T-helper 22 cell (primary cell): ENCODE data around the gene NAT8L.

Experiments used
- DNase-seq: peaks from one replicate; pipeline ENCODE4 v3.0.0-alpha.2; 2020; ENCODE audit warnings: low read depth

The NAT8L gene

DNA sequence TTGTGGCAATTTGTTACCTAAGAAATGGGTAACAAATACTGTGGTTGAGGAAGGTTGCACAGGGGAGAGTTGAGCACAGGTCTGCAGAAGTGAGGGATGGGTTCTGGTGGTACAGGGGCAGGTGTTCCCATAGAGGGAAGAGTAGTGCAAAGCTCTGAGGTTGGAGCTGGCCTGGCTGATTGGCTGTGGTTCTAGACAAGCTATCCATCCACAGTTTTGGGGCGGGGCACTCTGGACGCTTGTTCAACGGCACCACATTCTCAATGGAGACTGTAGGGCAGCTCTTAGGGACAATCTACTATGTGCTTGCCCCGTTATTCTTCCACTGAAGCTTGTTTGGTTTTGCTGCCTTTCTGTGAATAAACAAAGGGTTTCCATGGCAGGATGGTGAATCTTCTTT is 35.4 kb downstream of the NAT8L start:
- DNase-seq, result no peak

DNA sequence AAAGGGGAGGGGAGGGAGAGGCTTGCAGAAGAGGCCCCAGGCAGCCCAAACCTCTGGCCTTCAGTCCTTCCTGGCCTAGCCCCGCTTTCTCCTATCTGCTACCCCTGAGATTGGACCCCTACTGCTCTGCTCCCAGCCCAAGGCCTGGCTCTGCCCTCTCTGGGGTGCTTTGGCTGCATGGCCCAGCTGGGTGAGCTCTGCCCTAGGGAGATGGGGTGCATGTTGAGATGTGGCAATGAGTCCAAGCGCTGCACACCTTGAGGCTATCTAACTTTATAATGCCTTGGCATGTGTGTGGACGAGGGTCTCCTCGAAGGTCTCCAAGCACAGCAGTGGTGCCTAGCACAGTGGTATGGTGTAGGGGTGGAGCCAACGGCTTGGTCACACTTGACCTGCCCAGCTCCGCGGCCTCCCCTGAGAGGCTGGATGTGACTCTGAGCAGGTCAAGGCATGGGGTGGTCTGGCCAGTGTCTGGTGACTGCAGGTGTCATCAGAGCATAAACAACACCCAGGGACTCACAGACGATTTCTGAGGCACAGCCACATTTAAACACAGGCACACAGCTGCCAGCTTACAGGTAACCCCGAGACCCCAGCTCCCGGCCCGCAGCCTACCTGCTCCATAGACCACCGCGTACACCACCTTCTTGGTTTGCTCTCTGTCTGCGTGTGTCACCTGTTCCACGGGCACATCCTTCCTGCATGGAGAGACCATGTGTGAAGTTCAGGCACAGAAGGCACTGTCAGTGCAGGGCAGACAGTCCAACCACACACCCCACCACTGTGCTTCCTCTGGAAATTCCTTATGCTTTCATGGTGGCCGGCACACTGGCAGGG is 36.3 kb downstream of the NAT8L start:
- no peak for DNase-seq

DNA sequence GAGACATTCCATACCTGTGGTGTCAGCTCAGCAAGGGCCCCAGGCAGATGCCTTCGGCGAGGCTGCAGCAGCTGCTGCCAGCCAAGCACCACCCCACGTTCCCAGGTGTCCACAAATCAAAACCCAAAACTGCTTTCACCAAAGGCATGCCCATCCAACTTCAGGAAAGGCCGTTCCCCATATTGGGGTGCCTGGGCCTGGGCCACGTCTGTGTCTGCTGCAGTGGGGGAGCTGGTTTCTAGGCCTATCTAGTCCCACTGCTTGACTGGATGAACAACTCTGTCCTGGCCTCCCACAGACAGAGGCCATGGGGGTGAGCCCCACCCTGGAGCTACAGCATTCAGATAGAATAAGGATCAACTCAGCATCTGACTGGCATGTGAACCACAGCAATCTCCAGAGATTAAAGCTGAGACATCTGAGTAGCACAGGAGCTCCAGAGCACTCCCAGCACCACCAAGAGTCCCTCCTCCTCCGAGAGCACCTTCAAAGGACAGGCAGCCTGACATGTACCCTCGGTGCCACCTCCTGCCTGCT is 37.0 kb downstream of the NAT8L start:
- DNase-seq, result no peak

DNA sequence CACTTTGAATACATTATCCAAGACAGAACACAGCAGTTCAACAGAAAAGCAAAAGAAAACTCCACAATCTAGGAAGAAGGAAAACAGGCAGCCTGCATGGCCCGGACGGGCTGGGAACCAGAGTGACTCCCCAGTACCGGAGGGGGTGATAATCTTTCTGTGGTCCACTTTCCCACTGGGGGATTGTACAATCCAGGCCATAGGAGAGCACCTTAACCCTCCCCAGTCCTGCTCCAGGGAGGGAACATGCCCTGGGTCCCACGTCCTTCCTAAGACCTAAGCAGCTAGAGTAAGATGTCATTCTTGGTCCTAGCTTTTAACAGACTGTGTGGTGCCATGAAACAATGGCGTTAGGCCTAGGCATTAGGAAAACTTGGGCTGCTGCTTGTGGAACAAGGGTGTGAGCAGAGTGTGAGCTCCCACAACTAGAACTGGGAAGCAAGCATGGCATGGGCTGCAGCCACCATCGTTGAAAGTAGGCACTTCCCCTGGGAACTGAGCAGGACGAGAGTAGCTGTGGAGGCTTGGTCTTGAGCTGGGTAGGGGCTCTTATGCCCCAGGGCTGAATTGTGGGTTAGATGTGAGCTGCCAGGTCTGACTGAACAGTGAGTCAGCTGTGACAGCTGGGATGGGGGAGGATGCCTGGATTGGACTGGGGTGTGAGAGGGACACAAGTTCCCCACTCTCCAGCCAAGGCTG is 42.4 kb downstream of the NAT8L start:
- DNase-seq, result no peak

DNA sequence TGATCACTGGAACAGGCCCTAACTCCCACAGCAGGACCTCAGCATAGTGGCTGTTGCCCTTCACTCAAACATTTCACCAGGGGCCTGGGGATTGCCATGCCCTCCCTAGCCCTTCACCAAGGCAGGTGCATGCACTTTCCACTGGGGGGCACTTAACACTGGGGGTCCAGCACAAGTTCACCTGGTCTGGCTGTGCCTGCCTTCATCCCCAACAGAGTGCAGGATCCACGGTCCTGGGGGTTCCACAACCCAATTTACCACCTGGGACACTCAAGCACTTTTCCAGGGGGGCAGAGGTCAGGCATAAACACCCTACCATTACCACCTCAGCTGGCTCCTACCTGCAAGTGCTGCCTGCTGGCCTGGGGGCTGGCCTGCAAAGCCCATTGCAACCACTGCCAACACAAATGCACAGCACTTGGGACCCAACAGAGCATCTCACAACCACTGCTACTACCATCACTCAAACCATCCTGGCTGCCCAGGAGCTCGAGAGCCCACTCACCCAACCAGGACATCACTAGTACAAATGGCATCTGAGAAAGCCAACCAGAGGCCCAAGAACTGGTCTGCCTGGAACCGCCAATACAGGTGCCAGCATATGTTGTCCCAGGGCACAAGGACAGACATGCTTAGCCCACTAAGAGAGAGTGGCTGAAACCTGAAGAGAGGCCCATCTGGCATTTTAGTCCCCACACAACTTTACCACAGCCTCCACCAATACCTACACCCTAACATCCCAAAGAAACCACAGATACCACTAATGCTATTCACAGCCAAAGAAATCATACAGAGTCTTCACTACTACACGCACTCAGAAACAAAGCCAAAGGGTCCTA is 43.1 kb downstream of the NAT8L start:
- no peak for DNase-seq

DNA sequence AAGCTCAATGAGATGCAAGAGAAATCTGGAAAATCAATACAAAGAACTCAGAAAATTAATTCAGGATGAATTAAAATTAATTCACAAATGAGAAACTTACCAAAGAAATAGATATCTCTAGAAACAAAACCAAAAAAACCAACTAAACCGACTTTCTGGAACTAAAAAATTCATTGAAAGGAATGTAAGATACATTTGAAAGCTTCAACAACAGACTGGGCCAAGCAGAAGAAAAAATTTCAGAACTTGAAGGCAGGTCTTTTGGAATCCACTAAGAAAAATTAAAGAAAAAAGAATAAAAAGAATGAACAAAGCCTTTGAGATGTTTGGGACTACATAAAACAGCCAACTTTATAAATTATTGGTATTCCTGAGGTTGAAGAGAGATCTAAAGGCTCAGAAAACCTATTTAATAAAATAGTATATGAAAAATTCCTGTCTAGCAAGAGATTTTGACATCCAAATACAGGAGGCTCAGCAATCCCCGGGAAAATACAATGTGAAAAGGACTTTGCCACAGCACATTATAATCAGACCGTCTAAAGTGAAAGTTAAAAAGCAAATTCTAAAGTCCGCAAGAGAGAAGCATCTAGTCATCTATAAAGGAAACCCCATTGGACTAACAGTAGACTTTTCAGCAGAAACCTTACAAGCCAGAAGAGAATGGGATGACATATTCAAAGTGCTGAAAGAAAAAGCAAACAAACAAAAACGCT is 44.2 kb downstream of the NAT8L start:
- DNase-seq, result no peak

DNA sequence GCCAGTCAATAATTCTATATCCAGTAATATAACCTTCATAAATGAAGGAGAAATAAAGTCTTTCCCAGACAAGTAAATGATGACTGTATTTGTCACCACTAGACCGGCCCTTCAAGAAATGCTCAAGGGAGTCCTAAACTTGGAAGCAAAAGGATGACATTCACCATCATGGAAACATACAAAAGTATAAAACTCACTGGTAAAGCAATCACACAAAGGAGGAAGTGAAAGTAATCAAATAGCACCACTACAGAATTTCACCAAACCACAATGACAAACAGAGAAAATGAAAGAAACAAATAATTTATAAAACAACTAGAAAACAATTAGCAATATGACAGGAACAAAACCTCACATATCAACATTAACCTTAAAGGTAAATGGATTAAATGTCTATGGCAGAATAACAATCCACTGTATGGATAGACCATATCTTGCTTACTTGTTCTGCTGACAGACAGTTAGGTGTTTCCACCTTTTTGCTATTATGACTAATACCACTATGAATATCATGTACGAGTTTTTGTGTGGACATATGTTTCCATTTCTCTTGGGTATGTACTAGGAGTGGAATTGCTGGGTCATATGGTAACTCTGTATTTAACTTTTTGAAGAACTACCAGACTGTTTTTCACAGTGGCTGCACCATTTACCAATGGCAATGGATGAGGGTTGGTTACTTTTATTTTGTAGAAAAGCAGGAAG is 44.9 kb downstream of the NAT8L start:
- no peak for DNase-seq

DNA sequence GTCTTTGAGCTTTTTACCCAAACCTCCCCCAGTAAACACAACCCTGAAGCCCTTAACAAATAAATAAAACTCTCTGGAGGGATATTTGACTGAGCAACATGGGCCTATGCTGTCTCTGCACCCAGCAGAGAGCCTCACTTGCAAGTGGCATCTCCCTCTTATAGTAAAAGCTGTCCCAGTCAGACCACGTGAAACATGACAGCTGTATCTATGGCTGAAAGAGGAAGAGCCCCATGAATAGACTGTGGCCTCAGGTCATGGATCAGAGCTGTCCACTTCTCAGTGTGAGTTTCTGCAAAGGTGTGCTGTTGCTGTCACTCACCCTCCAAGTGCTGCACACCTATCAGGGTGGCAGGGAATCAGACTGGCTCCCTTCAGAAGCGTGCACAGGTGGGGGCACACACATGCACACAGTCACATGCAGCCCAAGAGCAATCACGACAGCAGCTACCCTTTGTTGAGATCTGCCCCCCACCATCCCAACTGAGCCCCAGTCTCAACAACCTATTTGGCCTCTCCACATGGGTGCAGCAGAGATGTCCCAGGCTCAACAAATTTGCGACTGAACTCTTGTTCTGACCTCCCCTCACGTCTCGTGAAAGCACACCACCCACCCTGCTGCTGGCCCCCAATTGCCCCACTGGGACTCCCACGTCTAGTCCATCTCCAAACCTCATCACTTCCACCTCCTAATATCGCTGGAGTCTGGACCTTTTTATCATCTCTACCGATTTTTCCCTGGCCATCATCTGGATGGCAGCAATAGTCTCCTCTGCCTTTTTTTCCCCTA is 45.6 kb downstream of the NAT8L start:
- DNase-seq, result no peak

DNA sequence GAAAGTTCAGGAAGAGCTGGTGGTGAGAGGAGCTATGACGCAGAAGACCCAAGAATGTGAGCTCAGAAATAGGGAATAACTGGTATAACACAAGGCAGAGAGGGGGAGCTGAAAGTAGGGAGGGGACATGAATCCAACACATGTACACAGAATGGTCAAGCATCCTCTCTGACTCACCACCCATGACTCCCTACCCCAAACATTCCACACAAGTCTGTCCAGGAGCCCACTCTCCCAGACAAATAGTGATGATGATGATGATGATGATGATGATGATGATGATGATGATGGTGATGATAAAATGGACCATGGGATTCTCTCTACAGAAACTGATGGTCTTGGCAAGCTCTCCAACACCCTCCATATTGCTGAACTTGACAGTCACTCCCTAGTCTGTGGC is 46.4 kb downstream of the NAT8L start:
- DNase-seq, result no peak

DNA sequence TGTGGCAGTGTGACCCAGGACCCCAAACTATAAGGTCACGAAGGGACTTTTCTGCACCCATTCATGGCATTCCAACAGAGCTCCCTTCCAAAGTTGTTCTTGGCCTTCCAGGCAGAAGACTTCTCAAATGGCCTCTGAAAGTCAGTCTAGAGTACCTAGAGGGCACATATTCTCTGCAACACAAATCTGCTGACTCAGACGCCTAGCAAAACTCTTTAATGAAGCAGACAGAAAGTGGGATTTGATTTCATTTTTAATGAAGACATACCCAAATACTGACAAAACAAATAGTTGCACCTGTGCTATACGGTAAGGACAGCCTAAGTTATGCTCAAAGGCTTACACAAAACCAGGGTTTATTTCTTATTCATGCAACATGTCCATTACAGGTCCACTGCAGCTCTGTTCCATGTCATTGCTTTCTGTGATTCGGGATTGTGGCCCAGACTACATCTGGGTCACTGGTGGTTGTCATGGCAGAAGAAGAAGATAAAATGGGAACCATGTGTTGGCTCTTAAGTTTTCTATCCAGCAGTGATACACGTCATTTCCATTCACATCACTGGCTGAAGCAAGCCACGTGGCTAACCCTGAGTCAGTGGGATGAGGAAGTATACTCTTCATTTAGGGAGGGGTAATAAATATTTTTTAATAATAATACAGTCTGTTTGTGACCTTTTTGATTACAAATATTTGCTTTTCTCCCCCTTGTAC is 57.7 kb downstream of the NAT8L start:
- DNase-seq, result no peak
